ACC112 (cell line): ENCODE data around the gene F5.

Source experiments
- H2AFZ ChIP-seq: fragments of 200-600 bp; sonication (generic); one replicate; pipeline ENCODE4 v1.6.0; 2017; ENCODE audit warnings: antibody characterized with exemption, low read length; ENCODE audit not compliant: unreplicated experiment
- H3K27ac ChIP-seq: fragments of 200-600 bp; sonication (generic); 2 replicates; pipeline ENCODE4 v1.5.1; 2014; ENCODE audit warnings: low read depth, mild to moderate bottlenecking, antibody characterized with exemption, low read length, moderate library complexity
- H3K27me3 ChIP-seq: fragments of 200-600 bp; sonication (generic); 2 replicates; pipeline ENCODE4 v1.6.1; 2014; ENCODE audit warnings: mild to moderate bottlenecking, antibody characterized with exemption, low read length, moderate library complexity, mixed read lengths; ENCODE audit not compliant: insufficient read depth
- H3K36me3 ChIP-seq: fragments of 200-600 bp; sonication (generic); 2 replicates; pipeline ENCODE4 v1.6.1; 2016; ENCODE audit warnings: mild to moderate bottlenecking, antibody characterized with exemption, low read length, moderate library complexity, mixed read lengths; ENCODE audit not compliant: insufficient read depth
- H3K4me1 ChIP-seq: fragments of 200-600 bp; sonication (generic); one replicate; pipeline ENCODE4 v1.6.1; 2016; ENCODE audit warnings: low read length, mixed read lengths; ENCODE audit not compliant: insufficient read depth, unreplicated experiment, control insufficient read depth
- H3K4me3 ChIP-seq: fragments of 200-600 bp; sonication (generic); 2 replicates; pipeline ENCODE4 v1.5.1; 2014; ENCODE audit warnings: mild to moderate bottlenecking, low read depth, low read length
- H3K79me2 ChIP-seq: fragments of 200-600 bp; sonication (generic); one replicate; pipeline ENCODE4 v1.6.0; 2016; ENCODE audit warnings: low read length; ENCODE audit not compliant: control insufficient read depth, unreplicated experiment, insufficient read depth

F5 gene

DNA sequence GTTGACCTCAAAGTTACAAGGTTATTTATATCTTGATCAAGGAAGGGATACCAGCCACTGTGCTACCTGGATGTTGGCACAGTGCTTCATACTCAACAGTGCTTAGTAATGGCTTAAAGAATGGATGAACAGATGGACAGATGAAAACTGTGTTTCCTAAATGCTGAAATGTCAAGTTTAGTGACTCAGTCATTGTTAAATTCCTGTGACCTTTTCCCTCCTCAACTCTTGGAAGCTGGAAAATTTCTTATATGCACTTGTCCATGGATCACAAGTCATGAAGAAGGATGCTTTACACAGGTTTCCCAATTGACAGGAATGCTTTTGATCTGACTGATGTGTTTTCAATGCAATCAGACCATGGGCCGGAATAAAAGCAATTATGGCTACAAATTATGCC, 60.9 kb downstream of the F5 start:
- peaks cover 7% of the 10 kb centered on the region for H3K4me1 ChIP-seq
- H3K4me3 ChIP-seq, result no peak overlapping the region
- no peak overlapping the region for H2AFZ ChIP-seq
- H3K27me3 ChIP-seq, result no peaks in the 10 kb centered on the region
- no peaks in the 10 kb centered on the region for H3K36me3 ChIP-seq
- no peaks in the 10 kb centered on the region for H3K79me2 ChIP-seq
- H3K27ac ChIP-seq, result no peak overlapping the region

DNA sequence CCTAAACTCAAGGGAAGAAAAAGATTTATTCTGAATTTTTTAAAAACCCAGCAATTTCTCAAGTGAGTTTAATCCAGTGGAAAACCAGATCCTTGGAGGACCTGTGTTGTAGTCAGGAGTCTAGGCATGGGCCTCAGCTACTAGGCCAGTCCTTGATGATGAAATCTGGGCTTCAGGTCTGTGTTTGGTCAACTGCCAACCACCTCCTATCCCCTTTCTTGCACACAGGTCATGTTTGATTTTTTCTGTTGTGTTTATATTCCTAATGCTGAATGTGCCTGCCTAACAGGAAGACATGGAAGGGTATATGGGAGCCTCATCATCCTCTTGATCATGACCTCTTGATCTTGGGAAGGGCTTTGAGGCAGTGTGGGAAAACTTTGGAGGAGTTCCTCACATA, 62.4 kb downstream of the F5 start:
- Histone ChIP-seq H3K79me2 (no peaks in the 10 kb centered on the region), H3K36me3 (no peaks in the 10 kb centered on the region), H3K4me3 (no peak overlapping the region), H3K27ac (no peak overlapping the region), H3K27me3 (no peaks in the 10 kb centered on the region), H2AFZ (no peak overlapping the region), H3K4me1 (peaks cover under 1% of the 10 kb centered on the region)

DNA sequence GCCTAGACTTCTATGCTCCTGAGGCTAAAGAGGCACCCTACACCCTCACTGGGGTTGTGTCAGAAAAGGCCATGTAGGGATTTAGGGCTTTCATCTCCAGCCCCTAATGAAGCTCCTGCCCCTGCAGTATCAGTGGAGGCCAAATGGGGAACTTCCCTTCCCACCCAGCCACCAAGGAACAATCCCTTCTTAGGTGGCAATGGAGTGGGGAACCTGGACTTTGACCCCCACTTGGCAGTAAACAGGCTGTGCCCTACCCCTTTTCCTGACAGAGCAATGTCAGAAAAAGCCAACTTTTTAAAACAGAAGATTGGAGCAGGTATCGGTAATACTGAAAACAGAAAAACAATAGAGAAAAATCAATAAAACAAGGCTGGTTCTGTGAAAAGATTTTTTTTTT, 65.1 kb downstream of the F5 start:
- H3K27ac ChIP-seq, result no peak overlapping the region
- H3K27me3 ChIP-seq, result no peaks in the 10 kb centered on the region
- no peaks in the 10 kb centered on the region for H3K79me2 ChIP-seq
- H3K36me3 ChIP-seq, result no peaks in the 10 kb centered on the region
- no peak overlapping the region for H2AFZ ChIP-seq
- no peaks in the 10 kb centered on the region for H3K4me1 ChIP-seq
- no peak overlapping the region for H3K4me3 ChIP-seq

DNA sequence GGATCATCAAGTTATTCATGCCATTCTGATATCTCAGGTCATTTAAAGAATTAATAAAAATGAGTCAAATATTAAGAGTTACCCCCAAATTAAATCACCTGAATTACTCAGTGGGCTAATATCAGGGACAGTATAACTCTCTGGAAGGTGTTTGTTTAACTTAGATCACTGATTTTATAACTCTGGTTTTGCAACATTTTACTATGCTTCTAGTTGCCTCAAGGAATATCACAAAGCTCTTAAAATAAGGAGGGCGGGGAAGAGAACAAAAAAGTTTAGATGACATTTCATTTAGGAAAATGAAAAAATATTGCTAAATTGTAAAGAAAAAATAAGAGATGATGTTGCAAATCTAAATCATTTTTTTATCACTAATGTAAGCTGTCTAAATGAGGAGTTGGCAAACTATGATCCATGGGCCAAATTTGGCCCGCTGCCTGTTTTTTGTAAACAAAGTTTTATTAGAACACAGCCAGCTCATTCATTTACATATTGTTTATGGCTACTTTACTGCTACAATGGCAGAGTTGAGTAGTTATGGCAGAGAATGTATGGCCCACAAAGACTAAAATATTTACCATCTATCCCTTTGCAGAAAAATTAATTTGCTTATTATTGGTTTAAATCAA, 68.6 kb downstream of the F5 start:
- no peaks in the 10 kb centered on the region for H3K36me3 ChIP-seq

DNA sequence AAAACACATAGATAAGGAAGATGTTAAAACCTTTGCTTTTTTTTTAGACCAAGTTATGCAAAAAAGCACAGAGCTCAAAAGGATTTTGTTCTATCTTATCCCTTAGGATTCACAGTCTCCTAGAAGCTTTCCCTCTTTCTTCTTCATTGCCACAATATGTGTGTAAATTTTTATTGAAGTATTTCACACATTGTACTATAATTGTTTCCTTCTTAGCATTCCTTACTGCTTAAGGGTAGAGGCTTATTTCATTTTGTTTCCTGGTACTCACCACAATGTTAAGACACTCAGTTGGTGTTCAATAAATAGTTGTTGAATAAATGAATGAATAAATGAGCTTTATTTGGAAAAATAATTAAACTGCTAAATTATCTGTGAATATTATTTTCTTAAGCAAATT, 70.6 kb downstream of the F5 start:
- H3K27ac ChIP-seq, result no peak overlapping the region
- H3K4me3 ChIP-seq, result no peak overlapping the region
- H3K27me3 ChIP-seq, result no peaks in the 10 kb centered on the region
- no peak overlapping the region for H2AFZ ChIP-seq
- peaks cover 29% of the 10 kb centered on the region for H3K4me1 ChIP-seq
- H3K36me3 ChIP-seq, result no peaks in the 10 kb centered on the region
- no peaks in the 10 kb centered on the region for H3K79me2 ChIP-seq

More for the DNA sequence above, 68.6 kb downstream of the F5 start:
- no peaks in the 10 kb centered on the region for H3K79me2 ChIP-seq
- H2AFZ ChIP-seq, result no peak overlapping the region
- H3K27me3 ChIP-seq, result no peaks in the 10 kb centered on the region
- no peak overlapping the region for H3K4me3 ChIP-seq
- no peak overlapping the region for H3K27ac ChIP-seq
- peaks cover 12% of the 10 kb centered on the region for H3K4me1 ChIP-seq

DNA sequence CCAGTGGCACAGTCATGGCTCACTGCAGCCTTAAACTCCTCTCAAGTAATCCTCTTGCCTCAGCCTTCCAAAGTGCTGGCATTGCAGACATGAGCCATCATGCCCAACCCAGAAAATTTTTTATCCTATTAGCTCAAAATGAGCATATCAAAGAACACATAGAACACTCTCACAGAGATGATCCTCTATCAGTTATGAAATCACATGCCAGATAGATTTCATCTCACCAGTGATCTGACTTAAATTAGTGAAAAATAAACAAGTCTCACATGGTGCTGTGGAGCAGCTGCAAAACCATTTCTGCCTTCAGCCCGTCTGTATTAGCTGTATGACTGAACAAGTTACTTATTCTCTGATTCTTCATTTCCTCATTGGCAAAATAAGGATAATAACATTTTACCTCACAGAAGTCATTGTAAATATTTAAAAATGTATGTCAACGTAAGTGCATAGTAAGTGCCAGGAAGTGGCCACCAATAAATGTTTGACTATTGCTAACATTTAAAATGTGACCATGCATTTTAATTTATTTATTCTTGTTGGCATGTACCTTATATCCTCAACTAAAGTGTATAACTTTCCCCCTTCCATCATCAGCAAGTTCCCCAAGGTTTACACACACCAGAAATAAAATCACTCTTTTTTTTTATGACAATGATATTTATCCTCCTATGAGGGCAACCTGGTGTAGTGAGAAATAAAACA, 71.6 kb downstream of the F5 start:
- Histone ChIP-seq H3K4me3 (no peak overlapping the region), H3K36me3 (no peaks in the 10 kb centered on the region), H3K27ac (no peak overlapping the region), H2AFZ (no peak overlapping the region), H3K27me3 (no peaks in the 10 kb centered on the region), H3K79me2 (no peaks in the 10 kb centered on the region), H3K4me1 (peaks cover 32% of the 10 kb centered on the region)

DNA sequence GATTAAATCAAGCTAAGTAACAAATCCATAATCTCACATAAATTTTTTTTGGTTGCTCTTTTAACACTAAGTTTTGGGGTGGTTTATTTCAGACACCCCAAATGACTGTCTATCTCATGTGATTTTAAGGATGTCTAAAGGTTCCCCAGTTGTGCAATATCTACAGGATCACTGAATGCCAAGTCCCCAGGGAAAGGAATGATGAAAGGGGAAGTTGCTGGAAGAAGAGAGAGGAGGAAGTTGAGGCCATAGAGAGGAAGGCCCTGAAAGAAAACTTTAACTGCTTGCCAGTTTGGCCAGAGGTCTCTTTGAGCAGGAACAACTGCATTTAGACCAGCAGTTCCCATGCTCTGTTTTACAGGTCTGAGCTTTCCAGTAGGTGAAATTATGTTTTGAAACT, 73.1 kb downstream of the F5 start:
- no peak overlapping the region for H3K4me3 ChIP-seq
- no peaks in the 10 kb centered on the region for H3K79me2 ChIP-seq
- H2AFZ ChIP-seq, result peak overlapping the region; percentile 81
- H3K27me3 ChIP-seq, result no peaks in the 10 kb centered on the region
- peak overlapping the region; percentile 84 for H3K27ac ChIP-seq
- H3K36me3 ChIP-seq, result no peaks in the 10 kb centered on the region
- peaks cover 45% of the 10 kb centered on the region for H3K4me1 ChIP-seq

DNA sequence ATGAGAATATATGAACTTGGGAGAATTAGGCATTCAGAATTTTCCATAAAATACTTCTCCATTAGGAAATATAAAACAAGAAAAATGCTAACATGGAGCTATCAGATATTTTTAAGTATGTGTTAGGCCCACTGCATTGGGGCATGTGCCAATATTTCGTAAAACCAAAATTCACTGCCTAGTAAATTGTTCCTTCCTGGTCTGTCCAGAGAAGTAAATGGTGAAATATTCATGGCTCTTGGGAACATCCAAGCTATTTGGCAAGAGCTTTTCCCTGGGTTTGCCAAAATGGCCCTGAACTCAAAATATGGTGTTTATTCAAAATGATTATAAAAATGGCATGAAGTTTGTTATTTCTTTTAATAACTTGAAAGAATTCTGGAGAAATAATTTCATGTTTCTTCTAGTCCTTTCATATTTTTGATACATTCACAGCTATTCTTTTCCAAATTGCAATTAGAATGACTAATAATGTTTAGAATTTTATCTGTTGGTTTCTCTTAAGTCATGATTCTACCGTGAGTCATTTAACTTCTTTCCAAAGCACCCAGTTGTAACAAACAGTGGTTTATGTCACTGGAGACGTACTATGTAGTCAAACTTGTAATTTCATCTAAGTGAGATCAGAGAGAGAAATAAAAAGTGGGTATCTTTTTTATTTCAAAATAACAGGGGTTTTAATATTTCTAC, 74.8 kb downstream of the F5 start:
- H3K4me1 ChIP-seq, result peaks cover 45% of the 10 kb centered on the region
- H3K27me3 ChIP-seq, result no peaks in the 10 kb centered on the region
- H3K79me2 ChIP-seq, result no peaks in the 10 kb centered on the region
- H3K27ac ChIP-seq, result peak overlapping the region; percentile 84
- H3K36me3 ChIP-seq, result no peaks in the 10 kb centered on the region
- no peak overlapping the region for H2AFZ ChIP-seq
- peak overlapping the region; percentile 10; the same call in 1 of the 2 replicates for H3K4me3 ChIP-seq

DNA sequence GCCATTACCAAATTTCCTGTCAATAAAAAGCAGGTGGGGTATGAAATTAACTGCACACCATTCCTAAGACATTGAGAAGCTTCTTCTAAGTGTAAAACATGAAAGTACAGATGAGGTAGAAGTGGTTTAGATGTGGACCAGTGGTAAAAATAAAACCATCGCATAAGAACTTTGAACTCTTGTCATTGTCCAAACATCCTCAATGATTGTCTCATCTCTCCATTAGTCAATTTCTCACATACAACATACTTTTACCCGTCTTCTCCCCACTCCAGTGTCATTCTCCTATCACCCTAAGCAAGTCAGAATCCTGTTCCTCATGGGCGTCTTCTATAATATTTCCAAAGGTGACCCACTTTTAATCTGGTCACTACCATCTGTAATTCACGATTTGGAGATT, 76.2 kb downstream of the F5 start:
- Histone ChIP-seq H2AFZ (no peak overlapping the region), H3K79me2 (no peaks in the 10 kb centered on the region)

DNA sequence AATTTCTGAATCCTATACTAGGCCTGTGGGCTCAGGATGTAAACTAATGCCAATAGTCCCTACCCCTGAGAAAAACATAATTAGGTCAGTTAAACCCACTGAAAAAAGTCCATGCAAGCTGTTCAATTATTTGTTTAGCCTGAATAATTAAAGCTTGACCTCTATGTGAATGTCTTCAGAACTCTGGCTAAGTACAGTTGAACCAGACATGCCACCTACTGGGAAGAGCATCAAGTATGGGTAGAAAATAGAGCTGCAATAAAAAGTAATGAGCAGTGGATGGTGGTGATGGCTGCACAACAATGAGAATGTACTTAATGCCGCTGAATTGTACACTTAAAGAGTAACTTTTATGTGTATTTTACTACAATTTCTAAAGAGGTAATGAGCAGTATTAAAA, 76.9 kb downstream of the F5 start:
- no peaks in the 10 kb centered on the region for H3K27me3 ChIP-seq
- no peak overlapping the region for H3K4me3 ChIP-seq
- H3K79me2 ChIP-seq, result no peaks in the 10 kb centered on the region
- H3K4me1 ChIP-seq, result peaks cover 45% of the 10 kb centered on the region
- H2AFZ ChIP-seq, result no peak overlapping the region
- H3K36me3 ChIP-seq, result no peaks in the 10 kb centered on the region
- no peak overlapping the region for H3K27ac ChIP-seq

More for the DNA sequence above, 76.2 kb downstream of the F5 start:
- H3K36me3 ChIP-seq, result no peaks in the 10 kb centered on the region
- H3K4me1 ChIP-seq, result peaks cover 45% of the 10 kb centered on the region
- H3K27me3 ChIP-seq, result no peaks in the 10 kb centered on the region
- no peak overlapping the region for H3K4me3 ChIP-seq
- no peak overlapping the region for H3K27ac ChIP-seq
